ENCODE data around the gene DCK. TPM values are rescaled to one million over a fixed set of nuclear protein-coding genes. Genes with fewer than 3 reads are reported as not detected.
A peak's percentile ranks its signal among the peaks of the same experiment; 100 is the strongest.

DCK gene
- total RNA-seq, 2 donors from 2014 or later, result 4.6 to 7.3 TPM

- Histone ChIP-seq H3K27ac (no peak overlapping the region), H3K4me1 (peaks cover 11% of the 10 kb centered on the region), H3K36me3 (replicated peaks in 1 of 2; ENCODE audit: insufficient read depth in 1 of 2, low read depth in 2 of 2) (no peaks in the 10 kb centered on the region), H3K9me3 (no peaks in the 10 kb centered on the region), H3K27me3 (no peaks in the 10 kb centered on the region), H3K4me3 (no peak overlapping the region)
- 86 to 91% methylated on average over 6 of the region's 6 CpGs for WGBS, 2 donors
- ATAC-seq, result no peak
- TF ChIP-seq POLR2A (IDR thresholded peaks at IDR 0.05) (no peak), CTCF (IDR thresholded peaks at IDR 0.05) (no peak)
- no peak for DNase-seq
- intact Hi-C loops (cut with DNase I), result no loop called here
These were observed 12.9 kb downstream of the DCK start for GRCh38 chr4:71006203-71006907.

- no peak for ATAC-seq
- 96 to 97% methylated on average over 2 of the region's 2 CpGs for WGBS, 2 donors
- H3K36me3 ChIP-seq (replicated peaks in 1 of 2; ENCODE audit: insufficient read depth in 1 of 2, low read depth in 2 of 2), result no peaks in the 10 kb centered on the region
These were observed 14.7 kb downstream of the DCK start for GRCh38 chr4:71008196-71008595.

GRCh38 chr4:71009086-71009485, 15.6 kb downstream of the DCK start:
- no peaks in the 10 kb centered on the region for H3K36me3 ChIP-seq (replicated peaks in 1 of 2; ENCODE audit: insufficient read depth in 1 of 2, low read depth in 2 of 2)
- intact Hi-C loops (cut with DNase I), result no loop called here
- H3K27me3 ChIP-seq, result no peaks in the 10 kb centered on the region
- WGBS, 2 donors, result 64 to 70% methylated on average over 3 of the region's 3 CpGs
- H3K4me3 ChIP-seq, result no peak overlapping the region
- H3K4me1 ChIP-seq, result peaks cover 3% of the 10 kb centered on the region
- no peak overlapping the region for H3K27ac ChIP-seq
- ATAC-seq (no peak), DNase-seq (no peak)
- H3K9me3 ChIP-seq, result no peaks in the 10 kb centered on the region
- TF ChIP-seq CTCF (IDR thresholded peaks at IDR 0.05), result no peak
- TF ChIP-seq POLR2A (IDR thresholded peaks at IDR 0.05), result no peak

More at GRCh38 chr4:71008196-71008595, 14.7 kb downstream of the DCK start:
- TF ChIP-seq POLR2A (IDR thresholded peaks at IDR 0.05), result no peak
- no peak for TF ChIP-seq CTCF (IDR thresholded peaks at IDR 0.05)
- Histone ChIP-seq H3K27ac (no peak overlapping the region), H3K4me3 (no peak overlapping the region), H3K4me1 (peaks cover 11% of the 10 kb centered on the region), H3K9me3 (no peaks in the 10 kb centered on the region), H3K27me3 (no peaks in the 10 kb centered on the region)
- intact Hi-C loops (cut with DNase I), result no loop called here
- DNase-seq, result no peak

- no peaks in the 10 kb centered on the region for H3K9me3 ChIP-seq
- ATAC-seq, result peak; percentile 47
- TF ChIP-seq POLR2A (IDR thresholded peaks at IDR 0.05) (no peak), CTCF (IDR thresholded peaks at IDR 0.05) (peak; percentile 16 to 83 (median 55))
- H3K36me3 ChIP-seq (replicated peaks in 1 of 2; ENCODE audit: insufficient read depth in 1 of 2, low read depth in 2 of 2), result no peaks in the 10 kb centered on the region
- no peaks in the 10 kb centered on the region for H3K4me1 ChIP-seq
- no peak for DNase-seq
- WGBS, 2 donors, result 1 to 3% methylated on average over 3 of the region's 3 CpGs
- H3K27ac ChIP-seq, result no peak overlapping the region
- intact Hi-C loops (cut with DNase I), result no loop called here
- H3K27me3 ChIP-seq, result no peaks in the 10 kb centered on the region
- no peak overlapping the region for H3K4me3 ChIP-seq
These were observed 16.6 kb downstream of the DCK start for GRCh38 chr4:71009890-71010588.

Measured in body of pancreas (tissue), 4 donors.